Hematopoietic multipotent progenitor cell treated with erythropoietin and hydrocortisone succinate and interleukin-3 and kit ligand, for 15 days (in vitro differentiated cells): ENCODE data around the gene NFKBIE.
A peak's percentile ranks its signal among the peaks of the same experiment; 100 is the strongest.

Experiments used
- DNase-seq: peaks from one replicate; pipeline ENCODE4 v3.0.0-alpha.2; 2015; ENCODE audit warnings: low spot score

NFKBIE gene

GRCh38 chr6:44272529-44272928, 7.2 kb upstream of the NFKBIE start:
- DNase-seq, result no peak

- no peak for DNase-seq
Measured at GRCh38 chr6:44271914-44272313, 6.6 kb upstream of the NFKBIE start.

GRCh38 chr6:44271406-44271723, 6.0 kb upstream of the NFKBIE start:
- DNase-seq, result no peak

- no peak for DNase-seq
Measured at GRCh38 chr6:44270526-44271405, 5.4 kb upstream of the NFKBIE start.

- DNase-seq, result no peak
Measured at GRCh38 chr6:44269921-44270525, 4.7 kb upstream of the NFKBIE start, which contains the start of gene TMEM151B. TMEM151B (plus strand) TSS chr6:44270450; CDS start chr6:44270743, 293 bp downstream.

DNA sequence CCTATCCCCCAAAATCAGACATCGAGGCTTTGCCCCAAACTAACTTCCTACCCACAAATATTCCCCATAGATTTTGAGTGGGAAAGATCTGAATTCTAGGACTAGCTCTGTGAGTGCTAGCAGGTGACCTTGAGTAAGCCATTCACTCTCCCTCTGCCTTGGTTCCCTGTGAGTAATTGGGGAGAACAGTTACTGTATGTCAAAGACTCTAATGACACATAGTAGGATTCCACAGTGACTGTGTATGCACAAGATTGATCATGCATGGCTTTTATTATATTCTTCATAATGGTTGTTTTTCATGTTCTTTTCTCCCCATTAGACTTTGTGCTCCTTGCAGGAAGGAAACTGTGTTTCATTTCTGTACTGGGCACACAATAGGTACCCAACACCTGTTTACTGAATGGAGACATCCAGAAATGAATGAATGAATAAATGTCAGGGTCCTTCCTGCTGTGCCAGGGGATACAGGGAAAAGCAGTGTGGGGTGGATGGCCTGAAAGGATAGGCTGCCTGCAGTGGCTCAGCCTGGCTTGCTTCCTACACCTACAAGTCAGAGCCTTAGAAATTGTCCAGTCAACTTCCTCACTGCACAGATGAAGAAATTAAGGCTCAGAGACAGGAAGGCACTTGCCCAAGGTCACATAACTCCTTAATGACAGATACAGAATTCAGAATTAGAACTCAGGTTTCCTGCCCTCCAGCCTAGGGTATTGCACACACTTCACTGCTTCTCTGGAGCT, 4.0 kb upstream of the NFKBIE start:
- no peak for DNase-seq

- DNase-seq, result peak; percentile 67
Measured at GRCh38 chr6:44268095-44268628, 2.8 kb upstream of the NFKBIE start.

DNA sequence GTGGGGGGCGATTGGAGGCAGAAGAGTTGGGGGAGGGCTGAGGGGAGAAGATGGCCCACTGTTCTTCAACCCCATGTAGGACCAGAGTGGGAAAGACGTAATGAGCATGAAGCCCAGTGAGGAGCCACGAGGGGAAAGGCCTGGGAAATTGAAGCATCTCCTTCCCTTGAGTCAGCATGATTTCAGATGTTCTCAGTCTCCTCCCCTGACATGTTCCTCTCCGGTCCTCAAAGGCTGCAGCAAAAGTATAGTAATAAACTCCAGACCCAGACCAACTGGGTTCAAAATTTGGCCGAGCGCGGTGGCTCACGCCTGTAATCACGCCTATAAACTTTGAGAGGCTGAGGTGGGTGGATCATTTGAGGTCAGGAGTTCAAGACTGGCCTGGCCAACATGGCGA, 1.9 kb upstream of the NFKBIE start:
- no peak for DNase-seq

DNA sequence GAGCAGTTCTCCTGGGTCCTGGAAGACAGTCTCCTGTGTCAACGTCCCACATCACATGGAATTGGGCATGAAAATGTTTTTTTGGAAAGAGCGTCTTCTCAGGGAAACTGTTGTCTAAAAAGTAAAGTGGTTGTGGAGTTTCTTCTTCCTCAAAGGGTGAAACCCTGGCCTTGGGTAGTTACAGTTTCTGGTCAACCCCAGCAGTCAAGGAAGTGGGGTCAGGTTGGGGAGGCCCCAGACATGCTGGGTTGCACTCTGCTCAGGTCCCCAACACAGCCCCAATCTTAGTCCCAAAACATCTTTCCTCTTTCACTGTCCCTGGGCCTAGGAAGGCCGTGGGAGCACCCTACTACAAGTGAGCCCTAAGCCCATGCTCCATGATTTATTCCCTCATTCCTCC, 996 bp upstream of the NFKBIE start:
- no peak for DNase-seq

DNA sequence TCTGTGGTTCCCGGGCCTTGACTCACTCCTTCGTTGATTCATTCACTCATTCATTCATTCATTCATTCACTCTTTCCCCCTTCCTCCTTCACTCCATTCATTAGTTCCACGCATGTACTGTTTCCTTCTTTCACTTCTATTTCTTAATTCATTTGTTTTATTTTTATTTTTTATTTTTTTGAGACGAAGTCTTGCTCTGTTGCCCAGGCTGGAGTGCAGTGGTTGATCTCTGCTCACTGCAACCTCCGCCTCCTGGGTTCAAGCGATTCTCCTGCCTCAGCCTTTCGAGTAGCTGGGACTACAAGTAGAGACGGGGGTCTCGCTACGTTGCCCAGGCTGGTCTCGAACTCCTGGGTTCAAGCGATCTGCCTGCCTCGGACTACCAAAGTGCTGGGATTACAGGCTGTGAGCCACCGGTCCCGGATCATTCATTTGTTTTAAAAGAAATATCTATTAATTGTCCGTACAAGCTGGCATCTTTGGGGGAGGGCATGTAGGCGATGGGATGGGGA, 427 bp upstream of the NFKBIE start:
- DNase-seq, result no peak

GRCh38 chr6:44264154-44265006, 971 bp downstream of the NFKBIE start:
- no peak for DNase-seq

GRCh38 chr6:44263354-44264100, 1.8 kb downstream of the NFKBIE start:
- no peak for DNase-seq

DNA sequence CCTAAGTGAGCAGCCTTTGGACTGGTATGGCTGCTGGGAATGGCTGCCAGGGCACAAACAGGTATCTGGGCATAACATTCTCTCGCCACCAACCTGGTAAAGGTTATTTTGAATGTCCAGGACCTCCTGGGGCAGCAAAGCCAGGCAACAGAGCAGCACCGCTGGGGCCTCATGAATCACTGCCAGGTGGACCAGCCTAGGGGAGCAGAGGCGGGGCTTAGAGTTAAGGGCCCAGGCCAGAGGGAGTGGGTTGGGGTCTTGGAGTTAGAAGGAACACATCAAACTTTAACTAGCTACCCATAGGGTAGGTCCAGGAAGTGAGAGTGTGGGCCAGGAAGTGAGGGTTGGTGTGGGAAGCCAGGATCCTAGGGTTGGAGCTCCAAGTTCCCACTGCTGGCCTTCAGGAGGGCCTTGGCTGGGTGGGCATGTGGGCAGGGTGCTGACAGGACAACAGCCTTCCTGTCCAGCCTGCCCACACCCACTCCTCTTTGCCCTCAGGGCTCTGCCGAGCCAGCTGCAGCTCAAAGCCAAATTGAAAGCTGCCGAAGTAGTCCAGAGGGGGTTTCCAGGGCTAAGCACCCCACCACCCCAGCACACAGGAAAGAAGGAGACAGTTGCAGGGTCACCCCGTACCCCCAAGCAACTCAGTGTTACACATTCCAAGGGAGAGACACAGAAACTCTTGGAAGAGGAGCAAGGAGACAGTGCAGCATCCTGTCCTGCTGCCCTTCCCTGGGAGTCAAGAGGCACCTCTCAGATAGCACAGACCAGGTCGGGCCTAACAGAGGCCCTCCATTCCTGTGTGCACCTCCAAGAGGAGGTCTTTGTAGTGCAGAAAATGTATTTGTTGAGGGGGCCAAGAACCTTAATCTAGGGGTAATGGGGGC, 2.6 kb downstream of the NFKBIE start:
- DNase-seq, result no peak

DNA sequence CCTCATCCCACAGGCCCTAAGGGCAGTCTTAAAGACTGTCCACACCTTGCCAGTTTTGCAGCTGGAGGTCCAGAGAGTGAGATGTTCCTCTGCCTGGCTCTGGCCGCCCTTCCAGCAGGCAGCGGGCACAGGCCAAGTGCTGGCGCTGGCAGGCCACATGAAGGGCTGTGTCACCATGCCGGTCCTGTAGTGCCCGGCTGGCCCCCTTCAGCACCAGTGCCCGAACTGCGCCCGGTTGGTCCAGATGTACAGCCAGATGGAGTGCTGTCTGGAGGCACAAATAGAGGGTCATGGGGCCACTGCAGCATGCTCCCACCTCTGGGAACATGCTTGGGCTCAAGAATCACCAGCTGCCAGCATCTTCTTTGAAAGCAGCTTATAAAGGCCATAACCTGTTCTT, 3.8 kb downstream of the NFKBIE start:
- no peak for DNase-seq

GRCh38 chr6:44260451-44261297, 4.7 kb downstream of the NFKBIE start:
- no peak for DNase-seq

DNA sequence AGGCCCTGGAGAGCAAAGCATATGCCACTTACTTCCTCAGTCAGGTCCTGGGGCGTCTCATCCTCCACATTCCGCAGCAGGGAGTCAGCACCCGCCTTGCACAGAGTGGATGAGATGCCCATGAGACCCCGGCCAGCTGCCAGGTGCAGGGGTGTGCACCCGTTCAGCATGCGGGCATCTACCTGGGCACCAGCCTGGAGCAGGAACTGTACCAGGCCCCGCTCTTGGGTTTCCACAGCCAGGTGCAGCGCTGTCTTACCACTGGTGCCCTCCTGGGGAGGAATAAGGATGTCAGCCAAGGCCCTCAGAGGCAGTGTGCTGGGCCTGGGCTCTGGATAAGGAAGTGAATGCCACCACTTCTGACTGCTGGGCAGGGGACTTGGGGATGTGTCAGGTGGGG, 5.3 kb downstream of the NFKBIE start:
- DNase-seq, result no peak

- DNase-seq, result no peak
Measured at GRCh38 chr6:44258921-44259320, 6.4 kb downstream of the NFKBIE start.

DNA sequence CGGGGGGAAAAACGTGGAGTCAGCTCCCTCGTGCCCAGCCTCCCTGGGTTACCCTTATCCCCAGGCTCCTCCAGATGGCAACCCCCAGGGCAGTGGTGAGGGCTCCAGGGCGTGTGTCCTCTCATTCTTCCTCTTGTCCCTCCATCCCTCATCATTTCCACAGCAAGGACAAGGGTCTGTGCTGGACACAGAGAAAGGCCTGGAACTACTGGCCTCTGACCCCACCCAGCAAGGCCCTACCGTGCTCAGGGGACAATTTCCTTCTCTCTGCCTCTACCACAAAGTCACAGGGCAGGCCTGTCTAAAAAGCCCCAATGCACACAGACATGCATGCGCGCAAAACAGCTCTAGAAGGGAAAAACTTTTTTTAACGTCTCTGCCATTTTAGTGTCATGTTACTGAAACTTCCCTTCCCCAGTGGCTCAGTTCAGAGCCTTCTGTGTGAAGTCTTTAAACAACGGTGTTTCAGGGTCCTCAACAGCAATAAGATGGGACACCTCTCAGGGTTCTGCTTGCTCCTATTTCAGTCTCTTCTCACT, 7.0 kb downstream of the NFKBIE start:
- no peak for DNase-seq
